Stimulated activated CD4-positive, alpha-beta T cell treated with anti-CD3 and anti-CD28 coated beads, Interleukin-1b, Interleukin-23, amount 100 ng/mL, for 24 hours (primary cell): ENCODE measurements around the gene DUSP7.

Experiments
- DNase-seq, 4 experiments: peaks; one replicate each; pipeline ENCODE4 v3.0.0-alpha.2; 2020; ENCODE audit warnings: low read depth in 4 of 4, low spot score in 1 of 4

DUSP7 gene, protein sequence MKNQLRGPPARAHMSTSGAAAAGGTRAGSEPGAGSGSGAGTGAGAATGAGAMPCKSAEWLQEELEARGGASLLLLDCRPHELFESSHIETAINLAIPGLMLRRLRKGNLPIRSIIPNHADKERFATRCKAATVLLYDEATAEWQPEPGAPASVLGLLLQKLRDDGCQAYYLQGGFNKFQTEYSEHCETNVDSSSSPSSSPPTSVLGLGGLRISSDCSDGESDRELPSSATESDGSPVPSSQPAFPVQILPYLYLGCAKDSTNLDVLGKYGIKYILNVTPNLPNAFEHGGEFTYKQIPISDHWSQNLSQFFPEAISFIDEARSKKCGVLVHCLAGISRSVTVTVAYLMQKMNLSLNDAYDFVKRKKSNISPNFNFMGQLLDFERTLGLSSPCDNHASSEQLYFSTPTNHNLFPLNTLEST

GRCh38 chr3:52056521-52056967 lies at the start of gene DUSP7:
Gene DUSP7, minus strand, starts transcription at chr3:52056571. Its CDS starts 205 bp downstream, at chr3:52056366.
- DNase-seq, result peak; percentile 40 to 71 (median 51)

DNA sequence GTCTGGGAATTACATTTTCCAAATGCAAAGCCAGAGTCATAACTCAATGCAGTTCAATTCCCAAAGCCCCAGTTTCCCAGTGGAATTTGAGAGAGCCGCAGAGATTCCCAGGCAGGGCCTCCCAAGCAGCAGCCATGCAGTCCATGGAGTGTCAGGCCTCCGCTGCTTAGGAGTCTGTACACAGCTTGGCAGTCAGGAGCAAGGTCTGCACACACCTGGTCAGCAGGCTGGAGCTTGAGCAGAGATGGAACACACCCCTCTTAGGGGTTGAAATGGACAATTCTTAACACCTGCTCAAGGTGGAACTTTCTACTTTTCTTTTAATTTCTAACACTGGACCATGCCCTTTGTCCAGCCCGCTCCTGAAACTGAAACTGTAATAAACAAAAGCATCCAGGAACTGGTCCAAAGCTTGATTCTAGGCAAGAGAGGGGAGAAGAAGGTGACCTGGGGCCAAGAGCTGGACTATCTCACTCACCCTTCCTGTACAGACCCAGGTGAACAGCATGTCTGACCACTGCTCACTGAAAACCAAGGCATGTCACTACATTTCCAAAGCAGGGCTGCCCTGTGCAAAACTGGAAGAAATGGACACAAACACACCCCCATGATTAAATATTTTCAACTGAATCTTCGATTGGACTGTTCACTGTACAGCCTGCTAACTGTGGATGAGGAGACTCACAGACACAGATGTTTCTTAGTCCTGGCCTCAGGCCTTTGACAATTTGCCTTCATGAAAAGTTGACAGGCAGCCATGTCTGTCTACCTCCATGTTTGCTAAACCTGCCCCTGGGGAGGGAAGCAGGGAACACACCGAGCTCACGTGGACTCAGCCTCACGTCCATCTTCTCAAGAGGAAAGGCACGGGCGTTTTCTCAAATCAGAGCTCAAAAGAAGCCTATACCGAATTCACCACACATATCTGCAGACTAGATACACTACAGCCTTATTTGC lies 48.6 kb upstream of the DUSP7 start:
- no peak for DNase-seq

DNA sequence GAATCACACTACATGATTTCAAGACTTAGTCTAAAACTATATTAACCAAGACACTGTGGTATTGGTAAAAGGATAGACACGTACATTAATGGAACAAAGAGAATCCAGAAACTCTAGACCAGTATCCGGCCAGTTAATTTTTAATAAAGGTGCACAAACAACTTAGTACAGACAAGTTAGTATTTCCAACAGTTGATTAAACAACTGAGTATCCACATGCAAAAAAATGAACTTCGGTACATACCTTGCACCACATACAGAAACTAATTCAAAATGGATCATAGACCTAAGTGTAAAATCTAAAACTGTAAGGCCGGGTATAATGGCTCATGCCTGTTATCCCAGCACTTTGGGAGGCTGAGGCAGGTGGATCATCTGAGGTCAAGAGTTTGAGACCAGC lies 46.6 kb upstream of the DUSP7 start:
- DNase-seq, result no peak

- no peak for DNase-seq
These were observed 42.6 kb upstream of the DUSP7 start for GRCh38 chr3:52099001-52099401.

- no peak for DNase-seq
These were observed 41.6 kb upstream of the DUSP7 start for GRCh38 chr3:52097851-52098507.

GRCh38 chr3:52095990-52096775 lies 39.8 kb upstream of the DUSP7 start:
- no peak for DNase-seq

GRCh38 chr3:52094571-52095485 lies 38.5 kb upstream of the DUSP7 start:
- DNase-seq, result no peak

GRCh38 chr3:52093756-52094545 lies 37.6 kb upstream of the DUSP7 start:
- no peak for DNase-seq

DNA sequence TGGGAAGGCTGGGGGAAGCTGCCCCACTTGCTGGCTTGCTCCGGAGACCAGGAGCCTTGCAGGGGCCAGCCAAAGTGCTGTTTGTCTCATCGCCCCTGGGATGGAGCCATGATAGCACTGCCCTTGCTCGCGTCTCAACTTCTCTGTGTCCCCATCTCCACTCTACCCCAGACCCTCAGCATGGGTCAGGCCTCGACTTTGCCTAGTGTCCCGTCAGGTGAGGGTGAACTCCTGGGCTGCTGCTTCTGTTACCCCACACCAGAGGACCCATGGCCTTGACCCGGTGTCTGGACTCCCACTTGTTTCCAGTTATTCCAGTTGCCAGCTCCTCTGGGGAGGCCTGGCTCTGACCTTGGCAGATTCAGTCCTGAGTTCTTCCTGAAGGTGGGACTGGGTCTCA lies 36.5 kb upstream of the DUSP7 start:
- no peak for DNase-seq

GRCh38 chr3:52092271-52092660 lies 35.9 kb upstream of the DUSP7 start:
- no peak for DNase-seq

DNA sequence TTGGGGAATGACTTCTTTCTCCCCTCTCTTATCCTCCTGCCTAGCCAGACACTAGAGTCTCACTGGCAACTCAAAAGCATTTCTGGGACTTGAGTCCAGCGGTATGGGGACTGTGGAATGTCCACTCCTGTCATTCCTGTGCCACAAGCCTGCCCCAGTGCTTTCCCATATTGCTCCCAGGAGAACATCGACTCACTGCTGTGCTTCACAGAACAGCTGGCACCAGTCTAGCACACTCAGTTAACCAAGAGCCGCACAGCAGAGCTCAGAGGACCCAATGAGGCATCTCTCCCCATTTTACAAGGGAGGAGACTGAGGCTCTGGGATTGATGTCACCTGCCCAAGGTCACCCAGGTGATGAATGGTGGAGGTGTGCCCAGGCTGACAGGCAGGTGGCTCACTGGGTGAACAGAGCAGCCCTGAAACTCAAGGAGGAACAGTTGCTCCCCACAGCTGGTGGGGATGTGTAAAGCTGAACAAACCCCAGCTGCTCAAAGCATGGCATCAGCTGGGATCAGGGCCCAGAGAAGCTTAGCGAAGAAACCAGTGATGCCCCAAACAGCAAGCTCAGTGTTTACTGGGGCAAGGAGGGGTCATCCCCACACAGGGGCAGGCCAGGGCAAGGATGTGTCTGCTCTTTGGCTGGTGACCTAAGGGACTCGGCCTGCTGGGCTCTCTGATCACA lies 35.4 kb upstream of the DUSP7 start:
- no peak for DNase-seq

- DNase-seq, result no peak
These were observed 34.6 kb upstream of the DUSP7 start for GRCh38 chr3:52090933-52091468.

DNA sequence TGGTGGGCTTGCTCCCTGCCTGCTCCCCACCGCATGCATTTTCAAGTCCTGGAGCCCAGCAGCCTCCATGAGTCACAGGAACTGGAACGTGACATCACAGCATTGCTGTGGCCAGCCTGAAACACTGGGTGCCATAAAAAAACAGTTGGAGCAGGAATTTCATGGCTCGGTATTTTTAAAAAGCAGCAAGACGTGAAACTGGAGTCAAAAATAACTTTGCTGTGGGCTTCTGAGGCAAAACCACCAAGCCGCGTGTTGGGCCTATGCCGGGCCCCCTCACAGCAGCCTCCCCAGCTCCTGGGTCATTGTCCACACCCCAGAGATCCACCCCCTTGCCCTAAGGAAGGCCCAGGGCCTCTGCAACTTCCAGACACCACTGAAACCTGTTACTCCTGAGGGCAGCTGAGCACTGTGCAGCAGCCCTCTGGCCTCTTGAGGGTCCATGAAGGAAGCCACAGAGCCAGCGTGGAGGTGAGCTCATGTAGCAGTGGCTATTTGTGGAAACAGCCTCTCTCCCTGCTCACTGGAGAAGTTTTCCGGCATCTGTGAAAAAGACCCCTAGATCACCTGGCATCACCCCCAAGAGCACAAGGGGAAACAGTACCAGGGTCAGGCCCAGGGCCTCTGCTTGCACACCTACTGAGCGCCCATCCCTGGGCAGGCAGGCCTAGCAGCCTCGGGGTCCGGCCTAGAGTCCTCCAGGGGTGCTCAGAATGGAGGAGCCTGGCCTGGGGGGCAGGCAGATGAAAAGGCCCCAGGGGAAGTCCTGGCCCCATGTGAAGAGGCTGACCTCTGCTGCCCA lies 34.0 kb upstream of the DUSP7 start:
- no peak for DNase-seq

DNA sequence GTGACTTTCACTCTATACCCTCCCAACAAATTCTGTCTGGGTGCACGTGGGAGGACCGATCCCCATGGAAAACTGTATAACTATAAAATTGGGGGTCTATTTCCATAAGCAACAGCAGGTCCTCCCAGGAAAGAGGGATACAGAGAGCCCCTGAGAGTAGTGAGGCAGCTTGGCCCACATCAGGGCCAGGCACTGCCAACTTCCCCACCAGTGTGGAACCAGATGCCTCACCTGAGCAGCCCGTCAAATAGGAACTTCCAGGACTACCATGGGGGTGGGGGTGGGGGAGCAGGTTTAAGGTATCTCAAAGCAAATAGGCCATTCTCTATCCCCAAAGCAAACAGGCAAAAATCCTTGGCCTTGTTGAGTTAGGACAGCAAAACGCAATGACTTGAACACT lies 33.3 kb upstream of the DUSP7 start:
- DNase-seq, result no peak

GRCh38 chr3:52088445-52089367 lies 32.3 kb upstream of the DUSP7 start:
- DNase-seq, result no peak

DNA sequence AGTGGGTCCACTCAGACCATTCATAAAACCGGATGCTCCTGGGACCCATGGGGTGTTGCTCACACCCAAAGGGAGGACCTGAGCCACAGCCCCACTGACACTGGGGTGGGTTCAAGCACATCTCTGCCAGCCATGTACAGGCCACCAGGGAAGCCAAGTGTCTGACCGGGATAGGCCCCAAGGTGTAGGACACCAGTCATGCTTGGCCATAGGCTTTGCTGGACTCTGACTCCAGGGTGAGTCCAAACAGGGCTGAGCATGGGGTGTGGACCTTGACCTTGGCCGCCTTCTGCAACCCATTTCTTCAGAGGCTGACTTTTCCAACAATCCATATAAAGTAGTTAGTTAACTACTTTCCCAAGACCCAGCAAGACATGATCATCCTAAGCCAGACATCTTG lies 31.4 kb upstream of the DUSP7 start:
- DNase-seq, result no peak
